ENCODE results near the gene NDUFS8. TPM values are rescaled to one million over a fixed set of nuclear protein-coding genes. Genes with fewer than 3 reads are reported as not detected.

NDUFS8 gene
- total RNA-seq, 4 donors from 2014 or later, result 53.4 to 291 (median 139) TPM

GRCh38 chr11:68002938-68003845 lies 27.3 kb upstream of the NDUFS8 start:
- intact Hi-C loops (cut with DNase I; ENCODE audit: low total_unique reads), result no loop called here
- H3K4me1 ChIP-seq, result no peaks in the 10 kb centered on the region
- no peaks in the 10 kb centered on the region for H3K9me3 ChIP-seq
- no peaks in the 10 kb centered on the region for H3K36me3 ChIP-seq
- no peak for DNase-seq
- no peak for TF ChIP-seq CTCF (IDR thresholded peaks at IDR 0.05)
- no peak for TF ChIP-seq POLR2A (IDR thresholded peaks at IDR 0.05)
- H3K27ac ChIP-seq, result peak overlapping the region; percentile 43 to 55
- peak overlapping the region; percentile 27 to 54 for H3K4me3 ChIP-seq
- H3K27me3 ChIP-seq, result no peaks in the 10 kb centered on the region

GRCh38 chr11:68003846-68004550 lies 26.5 kb upstream of the NDUFS8 start, which contains the start of gene UNC93B1:
TSS of gene UNC93B1 (minus strand) at chr11:68004097. CDS start at chr11:68004043, 54 bp downstream.
- peak within 1 kb of the TSS; percentile 27 to 54 for H3K4me3 ChIP-seq
- no peaks in the 10 kb centered on the region for H3K4me1 ChIP-seq
- H3K36me3 ChIP-seq, result no peaks in the 10 kb centered on the region
- H3K9me3 ChIP-seq, result no peaks in the 10 kb centered on the region
- intact Hi-C loops (cut with DNase I; ENCODE audit: low total_unique reads), result no loop called here
- peak within 1 kb of the TSS; percentile 43 to 55 for H3K27ac ChIP-seq
- H3K27me3 ChIP-seq, result no peaks in the 10 kb centered on the region
- TF ChIP-seq CTCF (IDR thresholded peaks at IDR 0.05) (no peak), POLR2A (IDR thresholded peaks at IDR 0.05) (peak in 1 of 2 donors; percentile 46)
- peak; percentile 80 to 83 for DNase-seq

GRCh38 chr11:68004551-68005335 lies 25.7 kb upstream of the NDUFS8 start:
- Histone ChIP-seq H3K9me3 (no peaks in the 10 kb centered on the region), H3K27me3 (no peaks in the 10 kb centered on the region), H3K27ac (no peak overlapping the region), H3K4me3 (no peak overlapping the region), H3K36me3 (no peaks in the 10 kb centered on the region), H3K4me1 (no peaks in the 10 kb centered on the region)
- no peak for TF ChIP-seq CTCF (IDR thresholded peaks at IDR 0.05)
- TF ChIP-seq POLR2A (IDR thresholded peaks at IDR 0.05), result no peak
- intact Hi-C loops (cut with DNase I; ENCODE audit: low total_unique reads), result no loop called here
- DNase-seq, result no peak

- intact Hi-C loops (cut with DNase I; ENCODE audit: low total_unique reads), result no loop called here
- Histone ChIP-seq H3K9me3 (no peaks in the 10 kb centered on the region), H3K36me3 (no peaks in the 10 kb centered on the region), H3K27ac (no peak overlapping the region), H3K4me3 (no peak overlapping the region), H3K4me1 (no peaks in the 10 kb centered on the region), H3K27me3 (no peaks in the 10 kb centered on the region)
- no peak for DNase-seq
- TF ChIP-seq POLR2A (IDR thresholded peaks at IDR 0.05) (no peak), CTCF (IDR thresholded peaks at IDR 0.05) (no peak)
Measured at GRCh38 chr11:68006606-68007166, 23.8 kb upstream of the NDUFS8 start.

Data from uterus (tissue), 4 donors.